WTC11 (cell line): ENCODE measurements around the gene TNNT2. TPM values are rescaled to one million over a fixed set of nuclear protein-coding genes. Genes with fewer than 3 reads are reported as not detected.

Source experiments
- ATAC-seq: fragments of 200-7000 bp; cut with Tn5 transposase; 2 replicates; pipeline ENCODE4 v1.10.0; 2021; ENCODE audit warnings: mild to moderate bottlenecking, moderate library complexity
- CTCF ChIA-PET: fragments of 300-600 bp; sonication (Branson Sonifier 250); formaldehyde crosslinking; loops from one replicate; lab custom pipeline; 2021; ENCODE audit warnings: antibody characterized with exemption; lab: Charles Lee
- POLR2A ChIA-PET: fragments of 350-600 bp; sonication (Branson Sonifier 250); formaldehyde crosslinking; loops from one replicate; lab custom pipeline; 2021; ENCODE audit warnings: antibody characterized with exemption; lab: Charles Lee
- DNase-seq: peaks from one replicate; pipeline ENCODE4 v3.0.0; 2021; ENCODE audit warnings: low spot score
- H3K27ac Mint-ChIP-seq: 2 replicates; pipeline ENCODE4 v1.8.0; 2021; ENCODE audit warnings: mixed read lengths
- H3K27me3 Mint-ChIP-seq: 2 replicates; pipeline ENCODE4 v1.8.0; 2021; ENCODE audit warnings: low read depth, mild to moderate bottlenecking, moderate library complexity, mixed read lengths
- H3K36me3 Mint-ChIP-seq: 2 replicates; pipeline ENCODE4 v1.8.0; 2021; ENCODE audit warnings: mixed read lengths
- H3K4me1 Mint-ChIP-seq: 2 replicates; pipeline ENCODE4 v1.8.0; 2022; ENCODE audit warnings: mixed read lengths
- H3K4me3 Mint-ChIP-seq: 2 replicates; pipeline ENCODE4 v1.8.0; 2021; ENCODE audit warnings: mild to moderate bottlenecking, moderate library complexity, mixed read lengths
- H3K9me3 Mint-ChIP-seq: 2 replicates; pipeline ENCODE4 v1.8.0; 2021; ENCODE audit warnings: mixed read lengths
- ATF1 ChIP-seq: sonication (generic); formaldehyde crosslinking; IDR thresholded peaks from 2 replicates; pipeline ENCODE4 v1.8.1; 2023; ENCODE audit warnings: mild to moderate bottlenecking, moderate library complexity, missing genetic modification reagents
- ATF2 ChIP-seq: sonication (generic); formaldehyde crosslinking; IDR thresholded peaks from 2 replicates; pipeline ENCODE4 v1.8.1; 2022; ENCODE audit warnings: low read depth, missing genetic modification reagents, borderline replicate concordance
- CTCF ChIP-seq: fragments of 200-600 bp; IDR thresholded peaks from 2 replicates; pipeline ENCODE4 v1.8.0; 2022; ENCODE audit warnings: antibody characterized with exemption
- ELF4 ChIP-seq: sonication (generic); formaldehyde crosslinking; IDR thresholded peaks from 2 replicates; pipeline ENCODE4 v1.8.1; 2022; ENCODE audit warnings: low read depth, mild to moderate bottlenecking, moderate library complexity, missing genetic modification reagents
- EMX1 ChIP-seq: fragments of 250-450 bp; sonication (Bioruptor Pico); IDR thresholded peaks from 2 replicates; pipeline ENCODE4 v1.8.0; 2021; ENCODE audit warnings: mild to moderate bottlenecking
- HMGXB4 ChIP-seq: sonication (generic); formaldehyde crosslinking; IDR thresholded peaks from 2 replicates; pipeline ENCODE4 v1.8.1; 2023; ENCODE audit warnings: mild to moderate bottlenecking, moderate library complexity, missing genetic modification reagents
- MXD4 ChIP-seq: fragments of 250-450 bp; sonication (Bioruptor Pico); IDR thresholded peaks from 2 replicates; pipeline ENCODE4 v1.8.0; 2021; ENCODE audit warnings: mild to moderate bottlenecking, moderate library complexity, borderline replicate concordance
- MYBL2 ChIP-seq: sonication (generic); formaldehyde crosslinking; IDR thresholded peaks from 2 replicates; pipeline ENCODE4 v1.8.1; 2023; ENCODE audit warnings: mild to moderate bottlenecking, moderate library complexity, missing genetic modification reagents
- NFYB ChIP-seq: sonication (generic); formaldehyde crosslinking; conservative IDR thresholded peaks from 2 replicates; pipeline ENCODE4 v1.8.0; 2022; ENCODE audit warnings: low read depth, missing genetic modification reagents
- OVOL2 ChIP-seq: fragments of 250-450 bp; sonication (Bioruptor Pico); IDR thresholded peaks from 2 replicates; pipeline ENCODE4 v1.9.0; 2021; ENCODE audit warnings: mild to moderate bottlenecking, borderline replicate concordance
- SMAD4 ChIP-seq: sonication (generic); formaldehyde crosslinking; IDR thresholded peaks from 2 replicates; pipeline ENCODE4 v1.8.0; 2022; ENCODE audit warnings: mild to moderate bottlenecking, missing genetic modification reagents
- SP1 ChIP-seq: sonication (generic); formaldehyde crosslinking; conservative IDR thresholded peaks from 2 replicates; pipeline ENCODE4 v1.8.1; 2022; ENCODE audit warnings: missing genetic modification reagents
- TEAD1 ChIP-seq: sonication (generic); formaldehyde crosslinking; IDR thresholded peaks from 2 replicates; pipeline ENCODE4 v1.8.0; 2022; ENCODE audit warnings: mild to moderate bottlenecking, missing genetic modification reagents
- USF1 ChIP-seq: sonication (generic); formaldehyde crosslinking; IDR thresholded peaks from 2 replicates; pipeline ENCODE4 v1.8.0; 2022; ENCODE audit warnings: mild to moderate bottlenecking, missing genetic modification reagents
- ZBTB43 ChIP-seq: sonication (generic); formaldehyde crosslinking; IDR thresholded peaks from 2 replicates; pipeline ENCODE4 v1.8.1; 2023; ENCODE audit warnings: mild to moderate bottlenecking, missing genetic modification reagents
- ZNF263 ChIP-seq: sonication (generic); formaldehyde crosslinking; IDR thresholded peaks from 2 replicates; pipeline ENCODE4 v1.8.1; 2022; ENCODE audit warnings: low read depth, mild to moderate bottlenecking, moderate library complexity, missing genetic modification reagents
- ZNF416 ChIP-seq: fragments of 250-450 bp; sonication (Bioruptor Pico); IDR thresholded peaks from 2 replicates; pipeline ENCODE4 v1.9.0; 2021; ENCODE audit warnings: mild to moderate bottlenecking, inconsistent platforms
- total RNA-seq: library from RNA; stranded (reverse); gene quantifications from 3 replicates; pipeline ENCODE4 v1.2.3, GENCODE V29; 2021
- TF ChIP-seq, protein P1 (sequence below): sonication (generic); formaldehyde crosslinking; IDR thresholded peaks from 2 replicates; pipeline ENCODE4 v1.8.0; 2023; ENCODE audit warnings: missing genetic modification reagents, mild to moderate bottlenecking, borderline replicate concordance
- TF ChIP-seq, protein P2 (sequence below): sonication (generic); formaldehyde crosslinking; IDR thresholded peaks from 2 replicates; pipeline ENCODE4 v1.8.0; 2022; ENCODE audit warnings: mild to moderate bottlenecking, missing genetic modification reagents
- TF ChIP-seq, protein P3 (sequence below): sonication (generic); formaldehyde crosslinking; conservative IDR thresholded peaks from 2 replicates; pipeline ENCODE4 v1.8.1; 2022; ENCODE audit warnings: mild to moderate bottlenecking, missing genetic modification reagents
- TF ChIP-seq, protein P4 (sequence below): sonication (generic); formaldehyde crosslinking; IDR thresholded peaks from 2 replicates; pipeline ENCODE4 v1.8.1; 2022; ENCODE audit warnings: mild to moderate bottlenecking, moderate library complexity, missing genetic modification reagents

TNNT2 gene
- total RNA-seq, 1 experiment from 2014 or later = 6.1 TPM

DNA sequence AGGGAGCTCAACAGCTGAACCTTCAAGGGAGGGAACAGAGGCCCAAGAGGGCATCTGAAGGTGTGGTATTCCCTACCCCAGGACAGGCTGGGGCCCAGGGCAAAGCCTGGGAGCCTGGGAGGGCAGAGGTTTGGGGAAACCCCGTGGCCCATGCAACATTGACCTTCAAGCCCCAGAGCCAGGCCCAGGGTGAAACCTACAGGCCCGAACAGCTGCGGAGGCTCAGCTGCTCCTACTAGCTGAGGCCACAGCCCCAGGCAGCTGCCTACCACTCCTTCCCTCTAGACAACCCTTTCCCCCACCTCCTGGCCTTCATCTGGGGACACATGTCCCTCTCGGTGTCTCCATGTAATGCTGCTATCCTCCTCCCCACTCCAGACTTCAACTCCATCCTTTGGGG is 18.5 kb upstream of the TNNT2 start (continued):
- TF ChIP-seq ATF1 (CRISPR knock-in tag) (no peak), ZNF416 (CRISPR knock-in tag) (no peak), SMAD4 (CRISPR knock-in tag) (no peak), ELF4 (CRISPR knock-in tag) (no peak), ZBTB43 (CRISPR knock-in tag) (no peak), TEAD1 (CRISPR knock-in tag) (no peak), CTCF (no peak)
- TF ChIP-seq, all 79 proteins: peak for 0

DNA sequence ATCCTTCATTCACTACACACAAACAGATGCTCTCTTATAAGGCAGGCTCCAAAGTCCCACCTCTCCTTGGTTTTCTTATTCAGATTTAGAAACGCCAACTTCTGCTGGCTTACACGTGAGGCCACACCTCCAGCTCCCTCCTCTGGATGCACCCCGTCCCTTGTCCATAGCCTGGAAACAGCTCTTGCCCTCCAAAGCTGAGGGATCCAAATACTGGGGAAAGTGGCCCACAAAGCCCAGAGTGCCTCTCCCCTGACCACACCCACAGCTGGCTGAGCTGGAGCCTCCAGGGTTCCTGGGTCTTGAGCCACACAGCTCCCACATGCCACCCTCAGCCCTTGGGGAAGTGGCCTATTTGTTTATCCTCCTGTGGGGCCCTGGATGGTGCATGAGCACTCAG is 17.1 kb upstream of the TNNT2 start:
- H3K4me1 Mint-ChIP-seq = peaks cover 26% of the 10 kb centered on the region
- H3K36me3 Mint-ChIP-seq = no peaks in the 10 kb centered on the region
- TF ChIP-seq USF1 (CRISPR knock-in tag) (no peak), SP1 (CRISPR knock-in tag) (no peak), ZNF263 (no peak), EMX1 (CRISPR knock-in tag) (no peak), MYBL2 (CRISPR knock-in tag) (no peak), ELF4 (CRISPR knock-in tag) (no peak)
- TF ChIP-seq, protein P1, sequence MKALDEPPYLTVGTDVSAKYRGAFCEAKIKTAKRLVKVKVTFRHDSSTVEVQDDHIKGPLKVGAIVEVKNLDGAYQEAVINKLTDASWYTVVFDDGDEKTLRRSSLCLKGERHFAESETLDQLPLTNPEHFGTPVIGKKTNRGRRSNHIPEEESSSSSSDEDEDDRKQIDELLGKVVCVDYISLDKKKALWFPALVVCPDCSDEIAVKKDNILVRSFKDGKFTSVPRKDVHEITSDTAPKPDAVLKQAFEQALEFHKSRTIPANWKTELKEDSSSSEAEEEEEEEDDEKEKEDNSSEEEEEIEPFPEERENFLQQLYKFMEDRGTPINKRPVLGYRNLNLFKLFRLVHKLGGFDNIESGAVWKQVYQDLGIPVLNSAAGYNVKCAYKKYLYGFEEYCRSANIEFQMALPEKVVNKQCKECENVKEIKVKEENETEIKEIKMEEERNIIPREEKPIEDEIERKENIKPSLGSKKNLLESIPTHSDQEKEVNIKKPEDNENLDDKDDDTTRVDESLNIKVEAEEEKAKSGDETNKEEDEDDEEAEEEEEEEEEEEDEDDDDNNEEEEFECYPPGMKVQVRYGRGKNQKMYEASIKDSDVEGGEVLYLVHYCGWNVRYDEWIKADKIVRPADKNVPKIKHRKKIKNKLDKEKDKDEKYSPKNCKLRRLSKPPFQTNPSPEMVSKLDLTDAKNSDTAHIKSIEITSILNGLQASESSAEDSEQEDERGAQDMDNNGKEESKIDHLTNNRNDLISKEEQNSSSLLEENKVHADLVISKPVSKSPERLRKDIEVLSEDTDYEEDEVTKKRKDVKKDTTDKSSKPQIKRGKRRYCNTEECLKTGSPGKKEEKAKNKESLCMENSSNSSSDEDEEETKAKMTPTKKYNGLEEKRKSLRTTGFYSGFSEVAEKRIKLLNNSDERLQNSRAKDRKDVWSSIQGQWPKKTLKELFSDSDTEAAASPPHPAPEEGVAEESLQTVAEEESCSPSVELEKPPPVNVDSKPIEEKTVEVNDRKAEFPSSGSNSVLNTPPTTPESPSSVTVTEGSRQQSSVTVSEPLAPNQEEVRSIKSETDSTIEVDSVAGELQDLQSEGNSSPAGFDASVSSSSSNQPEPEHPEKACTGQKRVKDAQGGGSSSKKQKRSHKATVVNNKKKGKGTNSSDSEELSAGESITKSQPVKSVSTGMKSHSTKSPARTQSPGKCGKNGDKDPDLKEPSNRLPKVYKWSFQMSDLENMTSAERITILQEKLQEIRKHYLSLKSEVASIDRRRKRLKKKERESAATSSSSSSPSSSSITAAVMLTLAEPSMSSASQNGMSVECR = no peak
- TF ChIP-seq, protein P2, sequence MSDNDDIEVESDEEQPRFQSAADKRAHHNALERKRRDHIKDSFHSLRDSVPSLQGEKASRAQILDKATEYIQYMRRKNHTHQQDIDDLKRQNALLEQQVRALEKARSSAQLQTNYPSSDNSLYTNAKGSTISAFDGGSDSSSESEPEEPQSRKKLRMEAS (CRISPR knock-in tag) = no peak
- POLR2A ChIA-PET = no interaction called here
- CTCF ChIA-PET = interaction anchor here (0.7 to 3.8 kb wide), 14 partner anchors 9 to 87 kb away, joined by 3 to 29 read pairs (median 4); no protein-coding TSS in a partner anchor
- no peak overlapping the region for H3K4me3 Mint-ChIP-seq
- H3K27ac Mint-ChIP-seq = no peak overlapping the region; the same call in 1 of the 2 replicates
- no peaks in the 10 kb centered on the region for H3K9me3 Mint-ChIP-seq
- peaks cover 8% of the 10 kb centered on the region; the same call in 1 of the 2 replicates for H3K27me3 Mint-ChIP-seq
- DNase-seq (no peak), ATAC-seq (peak; percentile 21)

DNA sequence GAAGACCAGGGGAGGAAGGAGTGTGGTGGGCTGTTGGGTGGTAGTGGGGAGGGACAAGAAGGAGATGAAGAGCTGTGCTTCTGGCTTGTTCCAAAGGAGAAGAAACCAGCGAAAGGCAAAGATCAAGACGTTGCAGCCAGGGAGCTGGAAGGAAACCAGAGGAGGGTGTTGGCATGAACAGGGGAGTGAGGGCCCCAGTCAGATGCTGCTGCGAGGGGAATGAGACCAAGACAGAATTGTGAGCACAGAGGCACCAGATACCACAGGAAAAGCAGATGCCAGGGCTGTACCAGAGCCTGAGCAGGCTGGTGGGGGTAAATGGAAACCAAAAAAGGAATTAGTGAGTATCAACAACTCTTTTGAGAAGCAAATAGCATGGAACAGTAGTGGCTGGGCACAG is 15.6 kb upstream of the TNNT2 start:
- no peaks in the 10 kb centered on the region for H3K9me3 Mint-ChIP-seq
- no peak overlapping the region for H3K4me3 Mint-ChIP-seq
- ChIA-PET POLR2A (no interaction called here), CTCF (interaction anchor here (0.7 to 1.5 kb wide), 4 partner anchors 15 to 43 kb away, joined by 3 to 5 read pairs (median 4); no protein-coding TSS in a partner anchor)
- H3K27me3 Mint-ChIP-seq = peaks cover under 1% of the 10 kb centered on the region; the same call in 1 of the 2 replicates
- peaks cover 4% of the 10 kb centered on the region; the same call in 1 of the 2 replicates for H3K36me3 Mint-ChIP-seq
- DNase-seq (no peak), ATAC-seq (no peak)
- peak overlapping the region; percentile 58; the same call in 1 of the 2 replicates for H3K27ac Mint-ChIP-seq
- peaks cover 22% of the 10 kb centered on the region for H3K4me1 Mint-ChIP-seq
- TF ChIP-seq MXD4 (CRISPR knock-in tag) (no peak), OVOL2 (CRISPR knock-in tag) (no peak), HMGXB4 (no peak), NFYB (CRISPR knock-in tag) (no peak), ATF2 (CRISPR knock-in tag) (no peak)
- TF ChIP-seq, protein P3, sequence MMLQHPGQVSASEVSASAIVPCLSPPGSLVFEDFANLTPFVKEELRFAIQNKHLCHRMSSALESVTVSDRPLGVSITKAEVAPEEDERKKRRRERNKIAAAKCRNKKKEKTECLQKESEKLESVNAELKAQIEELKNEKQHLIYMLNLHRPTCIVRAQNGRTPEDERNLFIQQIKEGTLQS (CRISPR knock-in tag) = no peak
- TF ChIP-seq, protein P4, sequence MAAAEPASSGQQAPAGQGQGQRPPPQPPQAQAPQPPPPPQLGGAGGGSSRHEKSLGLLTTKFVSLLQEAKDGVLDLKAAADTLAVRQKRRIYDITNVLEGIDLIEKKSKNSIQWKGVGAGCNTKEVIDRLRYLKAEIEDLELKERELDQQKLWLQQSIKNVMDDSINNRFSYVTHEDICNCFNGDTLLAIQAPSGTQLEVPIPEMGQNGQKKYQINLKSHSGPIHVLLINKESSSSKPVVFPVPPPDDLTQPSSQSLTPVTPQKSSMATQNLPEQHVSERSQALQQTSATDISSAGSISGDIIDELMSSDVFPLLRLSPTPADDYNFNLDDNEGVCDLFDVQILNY = no peak
